Stimulated activated CD8-positive, alpha-beta memory T cell treated with anti-CD3 and anti-CD28 coated beads, Interleukin-15, amount 100 ng/mL, for 4 hours (primary cell): ENCODE results near the gene RPL37A.
A peak's percentile ranks its signal among the peaks of the same experiment; 100 is the strongest.

Source experiments
- DNase-seq, 2 donors: peaks; one replicate each; pipeline ENCODE4 v3.0.0-alpha.2; 2020; ENCODE audit warnings: low read depth in 2 of 2

Gene RPL37A

GRCh38 chr2:216498379-216499352 is at the start of gene RPL37A:
Gene RPL37A, plus strand, starts transcription at chr2:216498844. Its CDS starts 31 bp downstream, at chr2:216498875.
- peak; percentile 74 to 83 for DNase-seq

GRCh38 chr2:216450346-216450745 is 48.3 kb upstream of the RPL37A start:
- no peak for DNase-seq

- DNase-seq: no peak
Observed at GRCh38 chr2:216450784-216451183, 47.9 kb upstream of the RPL37A start.

- DNase-seq: no peak
Observed at GRCh38 chr2:216453955-216454614, 44.6 kb upstream of the RPL37A start.

- DNase-seq: no peak
Observed at GRCh38 chr2:216463148-216463547, 35.5 kb upstream of the RPL37A start.

- no peak for DNase-seq
Observed at GRCh38 chr2:216464104-216464720, 34.4 kb upstream of the RPL37A start.

GRCh38 chr2:216465579-216466195 is 33.0 kb upstream of the RPL37A start:
- no peak for DNase-seq

- no peak for DNase-seq
Observed at GRCh38 chr2:216467845-216468244, 30.8 kb upstream of the RPL37A start.

- no peak for DNase-seq
Observed at GRCh38 chr2:216469661-216470060, 29.0 kb upstream of the RPL37A start.

GRCh38 chr2:216473187-216473586 is 25.5 kb upstream of the RPL37A start:
- DNase-seq: no peak

GRCh38 chr2:216474925-216475670 is 23.5 kb upstream of the RPL37A start:
- DNase-seq: no peak

GRCh38 chr2:216475767-216476166 is 22.9 kb upstream of the RPL37A start:
- DNase-seq: no peak

- DNase-seq: no peak
Observed at GRCh38 chr2:216477283-216478035, 21.2 kb upstream of the RPL37A start.

GRCh38 chr2:216478151-216478550 is 20.5 kb upstream of the RPL37A start:
- no peak for DNase-seq

- no peak for DNase-seq
Observed at GRCh38 chr2:216478791-216479190, 19.9 kb upstream of the RPL37A start.

GRCh38 chr2:216480221-216480620 is 18.4 kb upstream of the RPL37A start:
- DNase-seq: no peak

GRCh38 chr2:216482640-216483039 is 16.0 kb upstream of the RPL37A start:
- no peak for DNase-seq

GRCh38 chr2:216485237-216485636 is 13.4 kb upstream of the RPL37A start:
- DNase-seq: no peak

GRCh38 chr2:216485745-216486144 is 12.9 kb upstream of the RPL37A start:
- DNase-seq: no peak

- no peak for DNase-seq
Observed at GRCh38 chr2:216486271-216486670, 12.4 kb upstream of the RPL37A start.

GRCh38 chr2:216486708-216487107 is 11.9 kb upstream of the RPL37A start:
- no peak for DNase-seq
